ENCODE data around the gene DCHS1. TPM values are rescaled to one million over a fixed set of nuclear protein-coding genes. Genes with fewer than 3 reads are reported as not detected.

DCHS1 gene
- total and polyA plus RNA-seq, 10 of the 15 experiments (the other 5 are each of a cell fraction or from before 2014, with no cell fraction given) = 0.02 to 0.64 (median 0.18) TPM; not detected in 1

GRCh38 chr11:6681949-6682348, 26.3 kb upstream of the DCHS1 start:
- in situ Hi-C loops (cut with MboI) = loop anchor here (5.0 kb wide), 1 partner anchor 150 kb away; no protein-coding TSS in a partner anchor

More at GRCh38 chr11:6681949-6682348, 26.3 kb upstream of the DCHS1 start:
- ChIA-PET RAD21 (ENCODE audit: unreplicated experiment) (interaction anchor here (0.7 to 5.0 kb wide), 11 partner anchors 57 to 303 kb away, joined by 3 to 74 read pairs (median 21); partner anchors contain the start of genes ARFIP2, ILK, RRP8 and SMPD1), SMC1A (ENCODE audit: uncharacterized antibody, unreplicated experiment) (interaction anchor here (0.9 to 4.4 kb wide), 11 partner anchors 8 to 303 kb away, joined by 3 to 57 read pairs (median 12); partner anchors contain the start of genes ARFIP2, ILK, RRP8 and TAF10), CTCF (interaction anchor here (1.0 to 5.5 kb wide), 16 partner anchors 8 to 303 kb away, joined by 3 to 126 read pairs (median 8); partner anchors contain the start of genes ARFIP2, ILK, TIMM10B and TPP1), POLR2A (interaction anchor here (0.8 to 4.6 kb wide), 6 partner anchors 9 to 156 kb away, joined by 3 to 34 read pairs (median 18); partner anchors contain the start of genes ILK, RRP8, TAF10 and TPP1)
- ATAC-seq (no peak), DNase-seq (ENCODE audit: low read depth, low spot score) (no peak), FAIRE-seq (no peak)
- no peak overlapping the region for H2AFZ ChIP-seq (ENCODE audit: control insufficient read depth, low read depth, low read length)
- H3K79me2 ChIP-seq (ENCODE audit: control insufficient read depth, insufficient read depth, low read length) = peaks cover 29% of the 10 kb centered on the region
- peak overlapping the region; percentile 97 for H3K4me3 ChIP-seq
- 0 out of 2 replicates have a peak, but pooled peaks cover 2% of the 10 kb centered on the region for H3K4me1 ChIP-seq (ENCODE audit: control insufficient read depth, insufficient read depth, low read length)
- H3K9ac ChIP-seq (ENCODE audit: control insufficient read depth, insufficient read depth, low read length) = peak overlapping the region; percentile 81
- H3K9me3 ChIP-seq (replicated peaks; ENCODE audit: control insufficient read depth, insufficient read depth, low read length) = no peaks in the 10 kb centered on the region
- H3K27me3 ChIP-seq (replicated peaks in 1 of 2; ENCODE audit: control insufficient read depth in 2 of 2, insufficient read depth in 2 of 2, low read length in 1 of 2) = no peaks in the 10 kb centered on the region
- peak overlapping the region; percentile 83 for H3K27ac ChIP-seq (ENCODE audit: control insufficient read depth, insufficient read depth)
- intact Hi-C loops (cut with micrococcal nuclease; ENCODE audit: unreplicated experiment) = loop anchor here (2.0 kb wide), 1 partner anchor 69 kb away; the partner anchor contains the start of gene TAF10
- TF ChIP-seq NR2C2 (IDR thresholded peaks at IDR 0.05; ENCODE audit: borderline replicate concordance, control insufficient read depth, insufficient read length, low read depth) (no peak), ATF3 (IDR thresholded peaks at IDR 0.05; ENCODE audit: borderline replicate concordance, extremely low read depth, low read depth, low read length) (no peak), NR2C1 (IDR thresholded peaks at IDR 0.05) (no peak), SMAD5 (IDR thresholded peaks at IDR 0.05; ENCODE audit: low read depth) (no peak), CREB1 (IDR thresholded peaks at IDR 0.05; ENCODE audit: low read depth) (no peak), MEF2B (IDR thresholded peaks at IDR 0.05; ENCODE audit: partially characterized antibody, poor library complexity, severe bottlenecking) (no peak)
- 10% methylated on average over 5 of the region's 5 CpGs for WGBS (ENCODE audit: insufficient coverage, insufficient replicate concordance, low lambda C conversion rate, missing lambda C conversion rate)
- BruUV-seq (replicated peaks) = no TSS peak
- H3K4me2 ChIP-seq (ENCODE audit: control insufficient read depth, insufficient read depth) = peak overlapping the region; percentile 77
- no peaks in the 10 kb centered on the region for H4K20me1 ChIP-seq (ENCODE audit: control insufficient read depth, insufficient read depth)
- peaks cover 0 to 13% of the 10 kb centered on the region in 2 experiments; a peak in 1 of 4 replicates for H3K36me3 ChIP-seq (ENCODE audit: control insufficient read depth in 2 of 2, insufficient read depth in 2 of 2, low read length in 1 of 2)

Measured in GM12878 (cell line).